A673 (cell line): ENCODE data around the gene TPD52L2.

ENCODE experiments used
- EZH2 ChIP-seq: fragments of 200-600 bp; sonication (generic); IDR thresholded peaks from 2 replicates; pipeline ENCODE4 v1.6.1; 2017; ENCODE audit warnings: borderline replicate concordance, low read depth, mild to moderate bottlenecking, mixed read lengths, antibody characterized with exemption, low read length; ENCODE audit not compliant: poor library complexity, severe bottlenecking
- TF ChIP-seq, protein P1 (sequence below): fragments of 300-800, 200-600 bp; sonication (generic); conservative IDR thresholded peaks from 2 replicates; pipeline ENCODE4 v1.5.1; 2017; ENCODE audit warnings: low read depth, mild to moderate bottlenecking, antibody characterized with exemption, low read length, moderate library complexity, mixed read lengths

DNA sequence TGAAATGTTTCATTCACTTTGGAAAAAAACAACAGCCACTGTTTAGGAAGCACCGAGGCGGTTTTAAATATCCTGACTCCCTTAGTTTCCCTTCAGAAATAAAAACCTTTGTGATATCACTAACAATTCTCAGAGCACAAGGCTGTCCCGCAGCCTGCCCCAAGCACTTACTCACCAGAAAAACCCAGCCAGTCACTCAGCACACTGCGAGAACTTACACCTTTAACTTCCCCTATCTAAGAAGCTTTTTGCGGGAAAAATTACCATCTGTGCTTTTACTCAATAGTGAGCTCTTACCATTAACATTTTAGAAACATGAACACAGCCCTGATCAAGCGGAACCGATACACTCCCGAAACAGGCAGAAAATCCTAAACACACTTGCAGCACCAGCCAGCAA lies 43.3 kb upstream of the TPD52L2 start:
- TF ChIP-seq, protein P1, sequence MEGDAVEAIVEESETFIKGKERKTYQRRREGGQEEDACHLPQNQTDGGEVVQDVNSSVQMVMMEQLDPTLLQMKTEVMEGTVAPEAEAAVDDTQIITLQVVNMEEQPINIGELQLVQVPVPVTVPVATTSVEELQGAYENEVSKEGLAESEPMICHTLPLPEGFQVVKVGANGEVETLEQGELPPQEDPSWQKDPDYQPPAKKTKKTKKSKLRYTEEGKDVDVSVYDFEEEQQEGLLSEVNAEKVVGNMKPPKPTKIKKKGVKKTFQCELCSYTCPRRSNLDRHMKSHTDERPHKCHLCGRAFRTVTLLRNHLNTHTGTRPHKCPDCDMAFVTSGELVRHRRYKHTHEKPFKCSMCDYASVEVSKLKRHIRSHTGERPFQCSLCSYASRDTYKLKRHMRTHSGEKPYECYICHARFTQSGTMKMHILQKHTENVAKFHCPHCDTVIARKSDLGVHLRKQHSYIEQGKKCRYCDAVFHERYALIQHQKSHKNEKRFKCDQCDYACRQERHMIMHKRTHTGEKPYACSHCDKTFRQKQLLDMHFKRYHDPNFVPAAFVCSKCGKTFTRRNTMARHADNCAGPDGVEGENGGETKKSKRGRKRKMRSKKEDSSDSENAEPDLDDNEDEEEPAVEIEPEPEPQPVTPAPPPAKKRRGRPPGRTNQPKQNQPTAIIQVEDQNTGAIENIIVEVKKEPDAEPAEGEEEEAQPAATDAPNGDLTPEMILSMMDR, result no peak
- no peak for TF ChIP-seq EZH2
